ENCODE measurements around the gene NUMBL. TPM values are rescaled to one million over a fixed set of nuclear protein-coding genes. Genes with fewer than 3 reads are reported as not detected.

The NUMBL gene
- total RNA-seq, 2 experiments from 2014 or later = 4.9 to 8.9 TPM

DNA sequence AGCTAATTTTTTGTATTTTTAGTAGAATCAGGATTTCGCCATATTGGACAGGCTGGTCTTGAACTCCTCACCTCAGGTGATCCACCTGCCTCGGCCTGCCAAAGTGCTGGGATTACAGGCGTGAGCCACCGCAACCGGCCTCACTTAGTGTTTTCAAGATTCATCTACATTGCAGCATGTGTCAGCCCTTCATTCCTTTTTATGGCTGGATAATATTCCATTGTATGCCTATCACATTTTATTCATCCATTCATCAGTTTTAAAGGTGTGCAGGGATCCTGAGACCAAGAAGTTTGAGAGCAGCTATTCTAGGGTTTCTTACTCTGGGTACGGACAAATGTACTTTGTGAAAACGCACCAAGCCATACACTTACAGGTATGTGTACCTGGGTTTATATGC lies 17.2 kb upstream of the NUMBL start:
- Histone ChIP-seq H3K79me2 (ENCODE audit: insufficient read depth, low read depth, low read length) (no peaks in the 10 kb centered on the region), H3K4me2 (ENCODE audit: low read length) (no peak overlapping the region), H3K36me3 (ENCODE audit: insufficient read depth, low read length) (peaks cover 52% of the 10 kb centered on the region), H3K4me1 (ENCODE audit: insufficient read depth, low read length, poor library complexity, severe bottlenecking) (no peaks in the 10 kb centered on the region), H3K9me3 (ENCODE audit: low read length) (no peaks in the 10 kb centered on the region), H2AFZ (ENCODE audit: low read length) (no peak overlapping the region), H3K4me3 (ENCODE audit: low read depth, low read length, poor library complexity, severe bottlenecking) (no peak overlapping the region), H4K20me1 (ENCODE audit: insufficient read depth, low read length) (no peaks in the 10 kb centered on the region), H3K9me2 (ENCODE audit: insufficient read depth, low read length) (no peaks in the 10 kb centered on the region), H3K27ac (ENCODE audit: low read depth, low read length, poor library complexity, severe bottlenecking) (no peak overlapping the region)
- ChIA-PET CTCF (ENCODE audit: unreplicated experiment) (no interaction called here), POLR2A (no interaction called here)
- DNase-seq (ENCODE audit: low spot score) = no peak
- intact Hi-C loops (cut with micrococcal nuclease; ENCODE audit: unreplicated experiment) = no loop called here
- TF ChIP-seq, protein P1, sequence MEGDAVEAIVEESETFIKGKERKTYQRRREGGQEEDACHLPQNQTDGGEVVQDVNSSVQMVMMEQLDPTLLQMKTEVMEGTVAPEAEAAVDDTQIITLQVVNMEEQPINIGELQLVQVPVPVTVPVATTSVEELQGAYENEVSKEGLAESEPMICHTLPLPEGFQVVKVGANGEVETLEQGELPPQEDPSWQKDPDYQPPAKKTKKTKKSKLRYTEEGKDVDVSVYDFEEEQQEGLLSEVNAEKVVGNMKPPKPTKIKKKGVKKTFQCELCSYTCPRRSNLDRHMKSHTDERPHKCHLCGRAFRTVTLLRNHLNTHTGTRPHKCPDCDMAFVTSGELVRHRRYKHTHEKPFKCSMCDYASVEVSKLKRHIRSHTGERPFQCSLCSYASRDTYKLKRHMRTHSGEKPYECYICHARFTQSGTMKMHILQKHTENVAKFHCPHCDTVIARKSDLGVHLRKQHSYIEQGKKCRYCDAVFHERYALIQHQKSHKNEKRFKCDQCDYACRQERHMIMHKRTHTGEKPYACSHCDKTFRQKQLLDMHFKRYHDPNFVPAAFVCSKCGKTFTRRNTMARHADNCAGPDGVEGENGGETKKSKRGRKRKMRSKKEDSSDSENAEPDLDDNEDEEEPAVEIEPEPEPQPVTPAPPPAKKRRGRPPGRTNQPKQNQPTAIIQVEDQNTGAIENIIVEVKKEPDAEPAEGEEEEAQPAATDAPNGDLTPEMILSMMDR (conservative IDR thresholded peaks at IDR 0.05; ENCODE audit: low read length) = no peak
- no TSS peak for BruUV-seq (replicated peaks)

DNA sequence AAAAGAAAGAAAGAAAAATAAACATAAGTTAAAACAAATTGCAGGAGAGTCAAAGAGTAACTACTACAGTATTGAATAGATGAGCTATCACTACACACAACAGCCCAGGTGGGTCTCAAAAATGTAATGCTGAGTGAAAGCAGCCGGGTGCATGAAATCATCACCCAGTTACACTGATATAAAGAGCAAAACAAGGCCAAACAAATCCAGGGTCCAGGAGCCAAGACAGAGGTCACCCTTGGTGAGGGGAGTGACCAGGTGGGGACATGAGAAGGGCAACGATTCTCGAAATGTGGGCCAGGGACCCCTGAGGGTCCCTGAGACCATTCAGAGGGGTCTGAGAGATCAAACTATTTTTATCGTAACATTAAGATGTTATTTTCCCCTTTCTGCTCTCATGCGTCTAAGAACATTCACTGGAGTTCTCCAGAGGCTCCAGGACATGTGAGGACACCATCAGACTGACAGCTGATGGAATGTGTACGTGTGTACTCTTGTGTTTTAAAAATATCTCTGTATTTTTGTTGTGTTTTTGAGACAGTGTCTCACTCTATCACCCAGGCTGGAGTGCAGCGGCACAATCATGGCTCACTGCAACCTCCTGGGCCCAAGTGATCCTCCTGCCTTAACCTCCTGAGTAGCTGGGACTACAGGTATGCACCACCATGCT lies 15.6 kb upstream of the NUMBL start:
- H3K9me2 ChIP-seq (ENCODE audit: insufficient read depth, low read length) = no peaks in the 10 kb centered on the region
- POLR2A ChIA-PET = no interaction called here
- H3K36me3 ChIP-seq (ENCODE audit: insufficient read depth, low read length) = peaks cover 54% of the 10 kb centered on the region
- H3K79me2 ChIP-seq (ENCODE audit: insufficient read depth, low read depth, low read length) = no peaks in the 10 kb centered on the region
- intact Hi-C loops (cut with micrococcal nuclease; ENCODE audit: unreplicated experiment) = no loop called here
- no peak for TF ChIP-seq EZH2phosphoT487 (IDR thresholded peaks at IDR 0.05; ENCODE audit: borderline replicate concordance, low read depth, low read length)
- TF ChIP-seq, protein P1 (conservative IDR thresholded peaks at IDR 0.05; ENCODE audit: low read length) = no peak
- H3K9me3 ChIP-seq (ENCODE audit: low read length) = no peaks in the 10 kb centered on the region
- no peak overlapping the region for H3K4me2 ChIP-seq (ENCODE audit: low read length)
- CTCF ChIA-PET (ENCODE audit: unreplicated experiment) = no interaction called here
- H3K4me1 ChIP-seq (ENCODE audit: insufficient read depth, low read length, poor library complexity, severe bottlenecking) = no peaks in the 10 kb centered on the region
- no peak overlapping the region for H2AFZ ChIP-seq (ENCODE audit: low read length)
- DNase-seq (ENCODE audit: low spot score) = no peak
- no peak overlapping the region for H3K27ac ChIP-seq (ENCODE audit: low read depth, low read length, poor library complexity, severe bottlenecking)
- no peaks in the 10 kb centered on the region for H4K20me1 ChIP-seq (ENCODE audit: insufficient read depth, low read length)
- BruUV-seq (replicated peaks) = no TSS peak
- no peak overlapping the region for H3K4me3 ChIP-seq (ENCODE audit: low read depth, low read length, poor library complexity, severe bottlenecking)

DNA sequence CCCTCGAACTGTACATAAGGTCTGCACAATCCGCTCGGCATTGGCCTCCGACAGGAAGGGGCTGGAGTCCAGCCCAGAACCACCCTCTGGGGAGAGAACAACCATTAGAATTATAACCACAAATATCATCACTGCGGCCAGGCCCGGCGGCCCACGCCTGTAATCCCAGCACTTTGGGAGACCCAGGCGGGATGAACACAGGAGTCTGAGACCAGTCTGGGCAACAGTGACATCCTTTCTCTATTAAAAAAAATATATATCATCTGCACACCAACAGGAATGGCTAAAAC lies 14.9 kb upstream of the NUMBL start:
- no peaks in the 10 kb centered on the region for H3K9me3 ChIP-seq (ENCODE audit: low read length)
- H3K79me2 ChIP-seq (ENCODE audit: insufficient read depth, low read depth, low read length) = no peaks in the 10 kb centered on the region
- DNase-seq (ENCODE audit: low spot score) = no peak
- no peak overlapping the region for H3K27ac ChIP-seq (ENCODE audit: low read depth, low read length, poor library complexity, severe bottlenecking)
- H3K9me2 ChIP-seq (ENCODE audit: insufficient read depth, low read length) = no peaks in the 10 kb centered on the region
- H3K4me2 ChIP-seq (ENCODE audit: low read length) = no peak overlapping the region
- H2AFZ ChIP-seq (ENCODE audit: low read length) = no peak overlapping the region
- peaks cover 52% of the 10 kb centered on the region for H3K36me3 ChIP-seq (ENCODE audit: insufficient read depth, low read length)
- H4K20me1 ChIP-seq (ENCODE audit: insufficient read depth, low read length) = no peaks in the 10 kb centered on the region
- H3K4me1 ChIP-seq (ENCODE audit: insufficient read depth, low read length, poor library complexity, severe bottlenecking) = no peaks in the 10 kb centered on the region
- ChIA-PET POLR2A (no interaction called here), CTCF (ENCODE audit: unreplicated experiment) (no interaction called here)
- no TSS peak for BruUV-seq (replicated peaks)
- no peak for TF ChIP-seq EZH2phosphoT487 (IDR thresholded peaks at IDR 0.05; ENCODE audit: borderline replicate concordance, low read depth, low read length)
- TF ChIP-seq, protein P1 (conservative IDR thresholded peaks at IDR 0.05; ENCODE audit: low read length) = no peak
- intact Hi-C loops (cut with micrococcal nuclease; ENCODE audit: unreplicated experiment) = no loop called here
- no peak overlapping the region for H3K4me3 ChIP-seq (ENCODE audit: low read depth, low read length, poor library complexity, severe bottlenecking)
